HUDEP-2 (cell line): ENCODE results near the gene PLCG1.

Source experiments
- DNase-seq, 76 experiments: peaks; one replicate each; lab custom pipeline; 2025; ENCODE audit not compliant: unreplicated experiment in 76 of 76; lab: John Stamatoyannopoulos, UW

Gene PLCG1

GRCh38 chr20:41141153-41141815, 3.9 kb downstream of the PLCG1 start:
- DNase-seq: no peak

GRCh38 chr20:41142245-41142644, 4.9 kb downstream of the PLCG1 start:
- no peak for DNase-seq

GRCh38 chr20:41142919-41143318, 5.6 kb downstream of the PLCG1 start:
- DNase-seq: peak in 20 of 76 experiments; percentile 5 to 45 (median 18)

- no peak for DNase-seq
Observed at GRCh38 chr20:41143354-41143753, 6.0 kb downstream of the PLCG1 start.

GRCh38 chr20:41145317-41145716, 8.0 kb downstream of the PLCG1 start:
- DNase-seq: no peak

- DNase-seq: no peak
Observed at GRCh38 chr20:41145821-41146620, 8.7 kb downstream of the PLCG1 start.

DNA sequence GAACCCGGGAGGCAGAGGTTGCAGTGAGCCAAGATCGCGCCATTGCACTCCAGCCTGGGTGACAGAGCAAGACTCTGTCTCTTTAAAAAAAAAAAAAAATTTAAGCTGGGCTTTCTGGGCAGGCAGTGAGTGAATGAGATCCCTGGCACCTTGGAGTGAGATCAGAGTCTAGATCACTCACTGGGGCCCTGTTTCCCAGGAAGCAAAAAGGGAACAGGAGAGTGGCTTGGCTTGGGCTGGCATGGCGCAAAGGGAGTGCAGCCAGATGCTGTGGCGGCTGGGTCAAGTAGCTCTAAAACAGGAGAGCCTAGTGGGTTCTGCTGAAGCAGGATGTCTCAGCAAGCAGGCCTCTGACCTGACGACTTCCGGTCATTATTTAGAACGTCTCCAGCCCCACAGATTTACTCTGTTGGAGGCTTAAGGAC, 10.4 kb downstream of the PLCG1 start:
- no peak for DNase-seq

GRCh38 chr20:41148942-41149341, 11.6 kb downstream of the PLCG1 start:
- DNase-seq: no peak

GRCh38 chr20:41150664-41151063, 13.3 kb downstream of the PLCG1 start:
- peak in 12 of 76 experiments; percentile 6 to 25 (median 13) for DNase-seq

- no peak for DNase-seq
Observed at GRCh38 chr20:41151134-41151869, 14.0 kb downstream of the PLCG1 start.

DNA sequence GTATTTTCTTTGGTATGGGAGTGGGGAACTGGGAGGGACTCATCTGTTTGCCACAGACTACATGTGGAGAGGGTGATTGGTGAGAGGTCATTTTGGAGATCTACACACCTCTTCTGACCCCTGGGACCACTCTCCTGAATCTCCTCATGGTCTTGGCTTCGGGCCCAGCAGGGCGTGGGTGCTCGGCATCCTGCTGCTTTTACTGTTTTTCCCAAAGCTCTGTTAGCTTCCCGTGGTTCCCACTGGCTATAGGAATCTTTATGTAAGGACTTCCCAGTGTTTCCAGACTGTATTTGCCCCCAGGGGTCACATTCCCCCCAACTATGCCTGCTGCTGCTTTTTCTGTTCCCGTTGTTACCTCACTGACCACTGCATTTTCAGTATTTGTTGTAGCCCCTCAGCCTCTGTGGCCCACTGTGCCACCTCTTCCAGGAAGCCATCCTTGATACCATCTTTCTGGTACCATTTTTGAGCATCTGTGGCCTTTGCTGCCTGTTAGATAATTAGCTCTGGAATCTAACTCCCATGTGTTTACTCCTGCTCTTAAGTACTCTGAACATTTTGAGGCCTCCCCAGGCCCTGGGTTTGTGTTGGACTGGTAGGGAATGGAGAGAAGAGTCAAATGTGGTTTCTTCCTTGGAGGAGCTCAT, 14.9 kb downstream of the PLCG1 start:
- DNase-seq: no peak

DNA sequence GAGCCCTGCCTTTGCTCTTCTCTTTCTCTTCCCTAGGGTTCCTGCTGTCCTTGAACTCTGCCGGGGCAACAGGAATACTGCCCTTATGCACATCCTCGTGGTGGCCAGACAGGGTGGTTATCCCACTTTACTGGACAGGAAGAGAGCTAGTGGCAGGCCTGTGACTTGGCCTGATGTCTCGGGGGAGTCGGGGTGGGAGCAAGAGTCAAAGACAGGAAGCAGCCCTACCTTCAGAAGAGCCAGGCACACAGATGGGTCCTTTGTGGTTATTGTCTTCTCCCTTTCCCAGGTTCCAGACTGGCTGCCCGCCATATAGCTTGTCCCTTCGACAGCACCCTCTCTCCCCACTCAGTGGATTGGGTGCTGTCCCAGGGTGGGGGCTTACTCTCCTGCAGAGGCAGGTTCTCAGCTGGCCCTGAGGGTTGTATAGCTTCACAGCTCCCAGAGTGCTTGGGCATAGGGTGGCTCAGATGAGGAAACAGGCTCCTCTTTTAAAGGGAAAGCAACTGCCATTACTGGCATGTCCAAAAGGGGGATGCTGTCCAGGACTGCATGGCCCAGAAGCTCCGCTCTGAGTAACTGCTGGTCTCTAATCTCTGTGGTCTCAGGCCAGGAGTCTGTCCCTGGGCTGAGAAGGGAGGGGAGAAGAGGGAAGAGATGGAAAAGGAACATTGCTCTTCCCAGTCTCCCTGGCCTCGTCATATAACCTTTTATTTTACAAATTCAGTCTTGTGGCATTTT, 17.3 kb downstream of the PLCG1 start:
- no peak for DNase-seq

GRCh38 chr20:41155261-41155660, 17.9 kb downstream of the PLCG1 start:
- DNase-seq: no peak

DNA sequence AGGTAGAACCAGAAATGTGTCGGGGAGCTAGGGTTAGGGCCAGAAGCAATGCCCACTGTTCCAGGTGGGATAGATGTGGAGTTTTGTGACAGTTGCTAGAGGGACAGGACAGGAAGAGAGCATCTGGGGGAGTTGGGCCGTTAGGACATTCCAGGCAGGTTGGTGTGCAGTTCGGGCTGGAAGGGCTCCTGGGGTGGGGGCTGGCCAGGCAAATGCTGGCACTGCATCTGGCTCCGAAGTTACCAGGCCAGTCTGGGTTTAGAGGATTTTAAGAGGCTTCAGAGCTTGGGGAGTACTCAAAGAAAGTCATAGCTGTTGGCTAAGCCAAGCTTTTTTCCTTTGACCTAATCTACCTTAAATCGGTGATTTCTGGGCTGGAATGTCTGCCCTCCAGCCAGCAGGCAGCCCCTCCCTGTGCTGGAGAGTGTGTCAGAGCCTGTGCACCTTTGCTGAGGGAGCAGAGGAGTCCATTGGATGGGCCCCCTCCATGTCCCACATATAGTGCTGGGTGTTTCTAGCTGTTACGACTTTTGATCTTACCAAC, 20.8 kb downstream of the PLCG1 start:
- DNase-seq: no peak

DNA sequence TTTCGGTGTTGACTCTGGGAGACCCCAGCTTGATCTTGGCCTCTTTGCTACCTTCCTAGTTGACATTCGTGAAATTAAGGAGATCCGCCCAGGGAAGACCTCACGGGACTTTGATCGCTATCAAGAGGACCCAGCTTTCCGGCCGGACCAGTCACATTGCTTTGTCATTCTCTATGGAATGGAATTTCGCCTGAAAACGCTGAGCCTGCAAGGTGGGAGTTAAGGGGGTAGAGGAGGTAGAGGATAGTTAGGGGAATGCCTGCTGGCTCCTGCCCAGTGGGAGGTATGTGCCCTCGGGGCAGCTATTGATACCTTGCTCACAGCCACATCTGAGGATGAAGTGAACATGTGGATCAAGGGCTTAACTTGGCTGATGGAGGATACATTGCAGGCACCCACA, 22.2 kb downstream of the PLCG1 start:
- DNase-seq: no peak

DNA sequence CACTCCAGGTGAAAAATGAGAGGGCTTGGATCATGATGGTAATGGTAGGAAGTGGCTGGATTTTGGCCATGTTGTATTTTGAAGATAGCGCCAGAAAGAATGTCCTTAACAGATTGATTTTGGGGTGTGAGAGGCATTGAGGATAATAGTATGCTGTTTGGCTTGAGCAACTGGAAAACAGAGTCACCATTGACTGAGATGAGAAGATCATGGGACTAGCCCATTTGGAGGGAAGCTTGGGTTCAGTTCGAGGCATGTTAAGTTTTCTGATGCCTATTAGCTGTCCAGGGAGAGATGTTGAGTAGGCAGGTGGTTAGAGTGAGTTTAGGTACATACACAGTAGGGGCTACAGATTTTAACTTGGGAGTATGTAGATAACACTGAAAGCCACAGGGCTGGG, 23.3 kb downstream of the PLCG1 start:
- DNase-seq: no peak

- DNase-seq: no peak
Observed at GRCh38 chr20:41161886-41162285, 24.5 kb downstream of the PLCG1 start.

- no peak for DNase-seq
Observed at GRCh38 chr20:41162396-41162795, 25.1 kb downstream of the PLCG1 start.

- DNase-seq: no peak
Observed at GRCh38 chr20:41163821-41164220, 26.5 kb downstream of the PLCG1 start.
